AG09309 (cell line): Measurements from ENCODE around the gene EPS15.
"Not testable (repeated sequence)": the region's sequence is repeated elsewhere in the genome, so short reads cannot be mapped to it uniquely, and the experiment has no call there.

Experiments used
- DNase-seq: peaks from one replicate; pipeline ENCODE4 v3.0.0-alpha.2; 2010; ENCODE audit warnings: low read depth
- H3K4me3 ChIP-seq: 2 replicates; pipeline ENCODE4 v1.5.1; 2011; ENCODE audit warnings: mild to moderate bottlenecking, low read depth, low read length, moderate library complexity; ENCODE audit not compliant: control insufficient read depth
- TF ChIP-seq, protein P1 (sequence below): IDR thresholded peaks from 2 replicates; pipeline ENCODE4 v1.5.1; 2011; ENCODE audit warnings: mild to moderate bottlenecking, low read depth, low read length, inconsistent platforms; ENCODE audit not compliant: insufficient read depth, control insufficient read depth; ENCODE audit errors: missing control alignments

The EPS15 gene

DNA sequence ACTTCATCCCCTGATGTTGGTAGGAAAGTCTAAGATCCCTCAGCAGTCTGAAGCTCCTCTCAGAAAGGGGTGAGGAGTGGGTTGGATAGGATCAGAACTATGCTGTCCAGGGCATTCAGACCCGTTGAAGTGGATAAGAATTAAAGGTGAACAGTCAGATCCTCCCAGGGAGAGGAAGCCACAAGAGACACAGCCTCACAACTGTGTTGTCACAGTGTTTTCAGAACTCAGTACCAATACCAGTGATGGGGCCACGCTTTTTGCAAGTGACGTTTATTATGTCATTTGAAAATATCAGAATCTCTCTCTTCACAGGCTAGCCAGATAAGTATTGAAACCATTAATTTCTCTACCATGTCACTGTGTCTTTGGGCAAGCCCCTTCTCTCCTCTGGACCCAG, 15.4 kb upstream of the EPS15 start:
- TF ChIP-seq, protein P1, sequence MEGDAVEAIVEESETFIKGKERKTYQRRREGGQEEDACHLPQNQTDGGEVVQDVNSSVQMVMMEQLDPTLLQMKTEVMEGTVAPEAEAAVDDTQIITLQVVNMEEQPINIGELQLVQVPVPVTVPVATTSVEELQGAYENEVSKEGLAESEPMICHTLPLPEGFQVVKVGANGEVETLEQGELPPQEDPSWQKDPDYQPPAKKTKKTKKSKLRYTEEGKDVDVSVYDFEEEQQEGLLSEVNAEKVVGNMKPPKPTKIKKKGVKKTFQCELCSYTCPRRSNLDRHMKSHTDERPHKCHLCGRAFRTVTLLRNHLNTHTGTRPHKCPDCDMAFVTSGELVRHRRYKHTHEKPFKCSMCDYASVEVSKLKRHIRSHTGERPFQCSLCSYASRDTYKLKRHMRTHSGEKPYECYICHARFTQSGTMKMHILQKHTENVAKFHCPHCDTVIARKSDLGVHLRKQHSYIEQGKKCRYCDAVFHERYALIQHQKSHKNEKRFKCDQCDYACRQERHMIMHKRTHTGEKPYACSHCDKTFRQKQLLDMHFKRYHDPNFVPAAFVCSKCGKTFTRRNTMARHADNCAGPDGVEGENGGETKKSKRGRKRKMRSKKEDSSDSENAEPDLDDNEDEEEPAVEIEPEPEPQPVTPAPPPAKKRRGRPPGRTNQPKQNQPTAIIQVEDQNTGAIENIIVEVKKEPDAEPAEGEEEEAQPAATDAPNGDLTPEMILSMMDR, result no peak
- H3K4me3 ChIP-seq, result no peak overlapping the region
- no peak for DNase-seq

DNA sequence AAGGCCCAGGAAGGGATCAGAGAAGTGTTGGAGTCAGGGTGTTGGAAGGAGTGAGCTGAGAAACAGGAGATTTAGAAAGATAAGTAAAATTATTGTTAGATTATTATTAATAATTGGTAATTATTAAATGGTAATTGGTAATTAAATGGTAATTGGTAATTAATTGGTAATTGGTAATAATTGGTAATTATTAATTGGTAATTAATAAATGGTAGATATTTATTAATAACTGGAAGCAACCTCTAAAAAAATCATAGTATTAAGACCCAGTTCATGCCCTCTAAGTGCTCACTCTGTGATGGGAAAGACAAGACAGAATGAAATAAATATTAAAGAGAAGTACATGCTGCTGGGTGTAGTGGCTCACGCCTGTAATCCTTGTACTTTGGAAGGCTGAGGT, 13.8 kb upstream of the EPS15 start:
- no peak for DNase-seq
- H3K4me3 ChIP-seq, result no peak overlapping the region
- TF ChIP-seq, protein P1, result no peak

DNA sequence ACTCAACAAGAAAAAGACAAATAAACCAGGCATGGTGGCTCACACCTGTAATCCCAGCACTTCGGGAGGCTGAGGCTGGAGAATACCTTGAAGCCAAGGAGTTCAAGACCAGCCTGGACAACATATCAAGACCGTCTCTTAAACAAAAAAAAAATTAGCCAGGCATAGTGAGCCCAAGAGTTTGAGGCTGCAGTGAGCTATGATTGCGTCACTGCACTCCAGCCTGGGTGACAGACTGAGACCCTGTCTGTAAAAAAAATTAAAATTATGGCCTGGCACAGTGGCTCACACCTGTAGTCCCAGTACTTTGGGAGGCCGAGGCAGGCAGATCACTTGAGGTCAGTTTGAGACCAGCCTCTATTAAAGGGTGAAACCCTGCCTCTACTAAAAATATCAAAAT, 11.4 kb upstream of the EPS15 start:
- not testable (repeated sequence) for H3K4me3 ChIP-seq, DNase-seq

DNA sequence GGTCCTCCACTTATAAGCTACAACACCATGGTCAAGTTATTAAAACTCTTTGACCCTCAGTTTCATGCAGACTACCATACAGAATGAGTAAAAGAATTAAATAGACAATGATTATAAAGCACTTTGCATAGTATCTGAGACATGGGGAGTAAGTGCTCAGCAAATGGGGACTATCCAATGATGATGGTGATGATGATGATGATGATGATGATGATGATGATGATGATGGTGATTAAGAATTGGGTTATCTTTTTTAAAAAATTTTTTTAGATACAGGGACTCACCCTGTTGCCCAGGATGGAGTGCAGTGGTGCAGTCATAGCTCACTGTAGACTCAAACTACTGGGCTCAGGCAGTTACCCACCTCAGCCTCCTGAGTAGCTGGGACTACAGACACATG, 8.1 kb upstream of the EPS15 start:
- no peak overlapping the region for H3K4me3 ChIP-seq
- DNase-seq, result no peak
- TF ChIP-seq, protein P1, result no peak

DNA sequence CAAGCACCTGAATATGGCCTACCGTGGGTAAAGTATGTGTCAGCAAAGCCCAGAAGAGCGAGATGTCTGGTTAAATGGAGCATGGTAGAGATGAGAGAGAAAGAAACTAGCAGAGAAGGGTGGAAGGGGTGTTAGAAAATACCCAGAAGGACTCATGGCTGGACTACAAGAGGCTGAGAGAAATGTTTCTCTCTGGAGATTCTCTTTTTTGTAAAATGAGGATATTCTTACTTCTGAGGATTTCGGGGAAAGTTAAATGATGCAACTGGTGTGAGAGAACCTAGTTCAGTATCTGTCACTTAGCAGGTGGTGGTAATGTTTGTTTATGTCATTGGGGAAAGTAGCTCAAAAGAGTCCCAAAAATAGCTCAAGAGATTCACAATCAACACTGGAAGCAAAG, 7.2 kb upstream of the EPS15 start:
- TF ChIP-seq, protein P1, result no peak
- H3K4me3 ChIP-seq, result no peak overlapping the region
- DNase-seq, result no peak

DNA sequence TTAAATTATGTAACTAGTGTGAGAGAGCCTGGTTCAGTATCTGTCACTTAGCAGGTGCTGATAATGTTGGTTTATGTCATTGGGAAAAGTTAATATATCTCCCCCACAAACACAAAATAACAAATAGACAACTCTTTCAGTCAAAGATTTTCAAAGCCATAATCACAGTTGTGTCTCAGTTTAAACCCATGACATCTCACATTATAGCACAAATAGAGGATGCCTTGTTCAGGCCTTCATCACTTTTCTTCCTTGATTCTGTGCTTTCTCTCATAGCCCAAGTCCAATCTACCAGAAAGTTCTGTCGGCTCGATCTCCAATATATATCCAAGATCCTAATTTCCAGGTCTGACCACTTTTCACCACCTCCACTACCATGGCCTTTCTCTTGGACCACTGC, 6.2 kb upstream of the EPS15 start:
- DNase-seq, result no peak
- TF ChIP-seq, protein P1, result no peak
- no peak overlapping the region for H3K4me3 ChIP-seq

DNA sequence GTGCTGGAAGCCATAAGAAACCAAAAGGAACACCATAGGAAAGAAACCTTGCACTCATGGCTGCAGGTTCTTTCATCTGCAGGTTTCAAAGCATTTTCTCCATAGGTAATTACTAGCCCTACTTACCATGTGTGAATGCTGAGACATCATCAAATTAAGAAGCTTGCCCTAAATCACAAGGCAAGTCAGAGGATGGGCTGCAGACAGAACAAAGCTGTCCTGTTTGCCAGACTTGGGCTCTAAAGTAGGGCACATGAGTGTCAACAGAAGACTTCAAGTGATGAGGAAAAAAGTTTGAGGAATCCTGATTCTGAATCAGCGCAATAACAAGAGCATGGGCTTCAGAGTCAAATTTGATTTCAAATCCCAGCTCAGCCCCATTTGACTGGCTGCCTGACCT, 5.8 kb upstream of the EPS15 start:
- H3K4me3 ChIP-seq, result no peak overlapping the region
- TF ChIP-seq, protein P1, result no peak
- DNase-seq, result no peak
